ENCODE results near the gene TDRD7.

DNA sequence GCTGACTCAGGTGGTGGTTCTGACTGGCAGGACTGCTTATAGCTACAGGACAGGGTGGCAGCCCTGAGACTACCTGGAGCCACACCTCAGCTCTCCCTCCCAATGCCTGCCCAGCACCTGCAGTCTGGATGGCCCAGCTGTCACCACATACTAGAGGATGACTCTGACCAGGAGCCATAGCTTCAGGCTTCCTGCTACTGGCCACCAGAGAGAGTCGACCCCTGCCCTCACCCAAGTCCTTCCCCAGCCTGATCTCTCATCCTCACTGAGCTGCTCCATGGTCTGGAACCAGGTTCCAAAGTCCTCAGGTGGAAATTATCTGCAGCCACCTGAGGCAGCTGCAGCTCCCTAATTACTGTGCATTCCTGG is 25.6 kb upstream of the TDRD7 start:
- TF ChIP-seq CTCF (optimal IDR thresholded peaks at IDR 0.05 in 1 of 3, IDR thresholded peaks at IDR 0.05 in 1 of 3, conservative IDR thresholded peaks at IDR 0.05 in 1 of 3; ENCODE audit: extremely low read depth in 1 of 3, insufficient read depth in 2 of 3, low read length in 3 of 3) (no peak), EZH2 (IDR thresholded peaks at IDR 0.05; ENCODE audit: low read length) (no peak)

Measured in keratinocyte (primary cell).